ENCODE measurements around the gene PNISR. TPM values are rescaled to one million over a fixed set of nuclear protein-coding genes. Genes with fewer than 3 reads are reported as not detected.

Gene PNISR
- total RNA-seq, 3 donors from 2014 or later = 77.4 to 121 (median 105) TPM

- H3K4me1 ChIP-seq (ENCODE audit: low read depth) = peaks cover 7% of the 10 kb centered on the region
- intact Hi-C loops (cut with DNase I, micrococcal nuclease) = no loop called here
Observed at GRCh38 chr6:99416892-99417767, 8.0 kb downstream of the PNISR start.

DNA sequence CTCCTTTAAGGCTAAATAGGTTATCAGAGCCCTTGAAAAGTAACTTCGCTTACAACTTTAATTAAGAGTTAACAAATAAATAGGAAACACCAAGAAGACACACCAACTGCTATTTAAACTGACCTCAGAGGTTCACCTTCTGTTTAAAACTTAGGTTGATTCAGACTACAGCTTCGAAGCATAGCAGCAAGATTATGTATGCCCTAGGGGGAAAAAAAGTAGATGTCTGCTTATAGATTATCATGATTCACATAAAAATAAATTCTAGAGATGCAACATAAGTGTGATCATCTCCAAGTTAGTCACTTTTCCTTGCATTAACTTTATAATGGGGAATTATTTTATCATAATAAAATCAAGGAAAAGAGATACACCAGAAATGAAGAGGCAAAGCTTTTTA, 8.9 kb downstream of the PNISR start:
- no peaks in the 10 kb centered on the region for H3K36me3 ChIP-seq (ENCODE audit: low read depth)
- intact Hi-C loops (cut with DNase I, micrococcal nuclease) = no loop called here
- H3K9me3 ChIP-seq = no peaks in the 10 kb centered on the region
- TF ChIP-seq, protein P1, sequence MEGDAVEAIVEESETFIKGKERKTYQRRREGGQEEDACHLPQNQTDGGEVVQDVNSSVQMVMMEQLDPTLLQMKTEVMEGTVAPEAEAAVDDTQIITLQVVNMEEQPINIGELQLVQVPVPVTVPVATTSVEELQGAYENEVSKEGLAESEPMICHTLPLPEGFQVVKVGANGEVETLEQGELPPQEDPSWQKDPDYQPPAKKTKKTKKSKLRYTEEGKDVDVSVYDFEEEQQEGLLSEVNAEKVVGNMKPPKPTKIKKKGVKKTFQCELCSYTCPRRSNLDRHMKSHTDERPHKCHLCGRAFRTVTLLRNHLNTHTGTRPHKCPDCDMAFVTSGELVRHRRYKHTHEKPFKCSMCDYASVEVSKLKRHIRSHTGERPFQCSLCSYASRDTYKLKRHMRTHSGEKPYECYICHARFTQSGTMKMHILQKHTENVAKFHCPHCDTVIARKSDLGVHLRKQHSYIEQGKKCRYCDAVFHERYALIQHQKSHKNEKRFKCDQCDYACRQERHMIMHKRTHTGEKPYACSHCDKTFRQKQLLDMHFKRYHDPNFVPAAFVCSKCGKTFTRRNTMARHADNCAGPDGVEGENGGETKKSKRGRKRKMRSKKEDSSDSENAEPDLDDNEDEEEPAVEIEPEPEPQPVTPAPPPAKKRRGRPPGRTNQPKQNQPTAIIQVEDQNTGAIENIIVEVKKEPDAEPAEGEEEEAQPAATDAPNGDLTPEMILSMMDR (IDR thresholded peaks at IDR 0.05) = no peak
- H3K4me3 ChIP-seq = no peak overlapping the region
- DNase-seq (no peak), ATAC-seq (no peak)
- peaks cover 6% of the 10 kb centered on the region for H3K4me1 ChIP-seq (ENCODE audit: low read depth)

More at GRCh38 chr6:99416892-99417767, 8.0 kb downstream of the PNISR start:
- ATAC-seq (no peak), DNase-seq (no peak)
- TF ChIP-seq, protein P1 (IDR thresholded peaks at IDR 0.05) = no peak
- Histone ChIP-seq H3K36me3 (ENCODE audit: low read depth) (no peaks in the 10 kb centered on the region), H3K4me3 (no peak overlapping the region), H3K9me3 (no peaks in the 10 kb centered on the region)

- Histone ChIP-seq H3K36me3 (ENCODE audit: low read depth) (peaks cover 3% of the 10 kb centered on the region), H3K4me3 (no peak overlapping the region), H3K9me3 (no peaks in the 10 kb centered on the region), H3K4me1 (ENCODE audit: low read depth) (peaks cover 1% of the 10 kb centered on the region)
- DNase-seq = no peak
- no peak for ATAC-seq
- TF ChIP-seq, protein P1 (IDR thresholded peaks at IDR 0.05) = no peak
- intact Hi-C loops (cut with DNase I, micrococcal nuclease) = no loop called here
Observed at GRCh38 chr6:99415446-99415845, 9.7 kb downstream of the PNISR start.

- H3K4me1 ChIP-seq (ENCODE audit: low read depth) = no peaks in the 10 kb centered on the region
- no peak for ATAC-seq
- intact Hi-C loops (cut with DNase I, micrococcal nuclease) = no loop called here
- DNase-seq = no peak
- TF ChIP-seq, protein P1 (IDR thresholded peaks at IDR 0.05) = no peak
- H3K4me3 ChIP-seq = no peak overlapping the region
- H3K36me3 ChIP-seq (ENCODE audit: low read depth) = peaks cover 4% of the 10 kb centered on the region
- H3K9me3 ChIP-seq = no peaks in the 10 kb centered on the region
Observed at GRCh38 chr6:99412065-99412464, 13.0 kb downstream of the PNISR start.

- H3K36me3 ChIP-seq (ENCODE audit: low read depth) = peaks cover 10% of the 10 kb centered on the region
- TF ChIP-seq, protein P1 (IDR thresholded peaks at IDR 0.05) = no peak
- no peak for DNase-seq
- no peaks in the 10 kb centered on the region for H3K9me3 ChIP-seq
- no peak for ATAC-seq
- no peak overlapping the region for H3K4me3 ChIP-seq
- H3K4me1 ChIP-seq (ENCODE audit: low read depth) = no peaks in the 10 kb centered on the region
- intact Hi-C loops (cut with DNase I, micrococcal nuclease) = no loop called here
Observed at GRCh38 chr6:99409672-99410071, 15.4 kb downstream of the PNISR start.

Measured in mucosa of descending colon (tissue), 3 donors.